Measurements from ENCODE around the gene ASAP2.

Gene ASAP2

GRCh38 chr2:9344434-9344833 is 137.8 kb downstream of the ASAP2 start:
- H3K4me3 ChIP-seq (ENCODE audit: low read depth, low read length): no peak overlapping the region
- no peak for DNase-seq (ENCODE audit: low read depth)
- no peak for TF ChIP-seq CTCF (IDR thresholded peaks at IDR 0.05; ENCODE audit: low read depth, low read length, missing control alignments)
- in situ Hi-C loops (cut with HindIII; ENCODE audit: low sequenced_read_pairs): no loop called here

- no peak for DNase-seq (ENCODE audit: low read depth)
- no peak overlapping the region for H3K4me3 ChIP-seq (ENCODE audit: low read depth, low read length)
- TF ChIP-seq CTCF (IDR thresholded peaks at IDR 0.05; ENCODE audit: low read depth, low read length, missing control alignments): no peak
- in situ Hi-C loops (cut with HindIII; ENCODE audit: low sequenced_read_pairs): no loop called here
These were observed 138.7 kb downstream of the ASAP2 start for GRCh38 chr2:9345343-9345742.

- in situ Hi-C loops (cut with HindIII; ENCODE audit: low sequenced_read_pairs): no loop called here
- no peak for TF ChIP-seq CTCF (IDR thresholded peaks at IDR 0.05; ENCODE audit: low read depth, low read length, missing control alignments)
- no peak for DNase-seq (ENCODE audit: low read depth)
- H3K4me3 ChIP-seq (ENCODE audit: low read depth, low read length): no peak overlapping the region
These were observed 139.4 kb downstream of the ASAP2 start for GRCh38 chr2:9345997-9346396.

GRCh38 chr2:9346885-9347284 is 140.3 kb downstream of the ASAP2 start:
- TF ChIP-seq CTCF (IDR thresholded peaks at IDR 0.05; ENCODE audit: low read depth, low read length, missing control alignments): no peak
- no peak for DNase-seq (ENCODE audit: low read depth)
- no peak overlapping the region for H3K4me3 ChIP-seq (ENCODE audit: low read depth, low read length)
- in situ Hi-C loops (cut with HindIII; ENCODE audit: low sequenced_read_pairs): no loop called here

GRCh38 chr2:9347411-9347881 is 140.8 kb downstream of the ASAP2 start:
- no peak for DNase-seq (ENCODE audit: low read depth)
- TF ChIP-seq CTCF (IDR thresholded peaks at IDR 0.05; ENCODE audit: low read depth, low read length, missing control alignments): no peak
- no peak overlapping the region for H3K4me3 ChIP-seq (ENCODE audit: low read depth, low read length)
- in situ Hi-C loops (cut with HindIII; ENCODE audit: low sequenced_read_pairs): no loop called here

GRCh38 chr2:9354318-9354717 is 147.7 kb downstream of the ASAP2 start:
- no peak for TF ChIP-seq CTCF (IDR thresholded peaks at IDR 0.05; ENCODE audit: low read depth, low read length, missing control alignments)
- H3K4me3 ChIP-seq (ENCODE audit: low read depth, low read length): no peak overlapping the region
- in situ Hi-C loops (cut with HindIII; ENCODE audit: low sequenced_read_pairs): loop anchor here (25.0 kb wide), 1 partner anchor 492 kb away; no protein-coding TSS in a partner anchor
- DNase-seq (ENCODE audit: low read depth): no peak

- DNase-seq (ENCODE audit: low read depth): no peak
- no peak overlapping the region for H3K4me3 ChIP-seq (ENCODE audit: low read depth, low read length)
- no peak for TF ChIP-seq CTCF (IDR thresholded peaks at IDR 0.05; ENCODE audit: low read depth, low read length, missing control alignments)
- in situ Hi-C loops (cut with HindIII; ENCODE audit: low sequenced_read_pairs): loop anchor here (25.0 kb wide), 1 partner anchor 493 kb away; no protein-coding TSS in a partner anchor
These were observed 148.7 kb downstream of the ASAP2 start for GRCh38 chr2:9355270-9355669.
